PC-3 (cell line): Measurements from ENCODE around the gene CERS5.

Source experiments
- CTCF ChIP-seq: fragments of 300-600 bp; sonication (generic); conservative IDR thresholded peaks from 2 replicates; pipeline ENCODE4 v1.5.1; 2017; ENCODE audit warnings: antibody characterized with exemption, low read depth, mild to moderate bottlenecking, low read length
- EZH2 ChIP-seq: fragments of 300-600 bp; sonication (generic); IDR thresholded peaks from one replicate; pipeline ENCODE4 v1.6.1; 2017; ENCODE audit warnings: antibody characterized with exemption, mild to moderate bottlenecking, low read length; ENCODE audit not compliant: unreplicated experiment

GRCh38 chr12:50162230-50162629 lies 4.9 kb downstream of the CERS5 start:
- TF ChIP-seq CTCF (no peak), EZH2 (no peak)
